Thyroid gland (tissue), 4 donors: ENCODE measurements around the gene SPECC1. TPM values are rescaled to one million over a fixed set of nuclear protein-coding genes. Genes with fewer than 3 reads are reported as not detected.

ENCODE experiments used
- DNase-seq, 2 donors: peaks; one replicate each; pipeline ENCODE4 v3.0.0-alpha.2; 2019
- H3K27ac ChIP-seq, 3 donors: fragments of 200-600 bp; sonication (generic); 1 replicate in 2 of 3; 2 replicates in 1 of 3; pipeline ENCODE4 v1.5.1; 2016 to 2019; ENCODE audit warnings: mild to moderate bottlenecking in 1 of 3, moderate library complexity in 1 of 3
- H3K27me3 ChIP-seq: fragments of 200-600 bp; sonication (generic); one replicate; pipeline ENCODE4 v1.5.1; 2019
- H3K36me3 ChIP-seq, 2 donors: fragments of 200-600 bp; sonication (generic); one replicate each; pipeline ENCODE4 v1.5.1; 2016 to 2019
- H3K4me1 ChIP-seq, 2 donors: fragments of 200-600 bp; sonication (generic); one replicate each; pipeline ENCODE4 v1.5.1; 2017 to 2019
- H3K4me3 ChIP-seq, 3 donors: fragments of 200-600 bp; sonication (generic); replicated peaks in 1 of 3; 1 replicate in 2 of 3; 2 replicates in 1 of 3; pipeline ENCODE4 v1.5.1; 2016; ENCODE audit warnings: mild to moderate bottlenecking in 1 of 3
- H3K9me3 ChIP-seq: fragments of 200-600 bp; sonication (generic); one replicate; pipeline ENCODE4 v1.5.1; 2017
- POLR2A ChIP-seq, 2 donors: fragments of 450-650 bp; IDR thresholded peaks; one replicate each; pipeline ENCODE4 v1.6.1; 2017; ENCODE audit warnings: antibody characterized with exemption in 2 of 2, mild to moderate bottlenecking in 2 of 2, moderate library complexity in 1 of 2
- WGBS, 2 donors: methylation state at CpG; one replicate each; pipeline ENCODE4 v1.1.5; 2017; 5-methylcytosine and 5-hydroxymethylcytosine counted together
- intact Hi-C: fragments of 100-400 bp; cut with DNase I; formaldehyde crosslinking; loops from one replicate; pipeline ENCODE4 v1.15.1; 2023
- total RNA-seq, 4 donors: library from RNA; depleted of rRNA; stranded (reverse); fragments of >200 nt; gene quantifications; one replicate each; pipeline ENCODE4 v1.2.3, GENCODE V29; 2016
- TF ChIP-seq, protein P1 (sequence below), 6 experiments: fragments of 200-600 bp in 3 of 6; fragments of 450-650 bp in 3 of 6; sonication (generic) in 3 of 6; IDR thresholded peaks; one replicate each; pipeline ENCODE4 v1.5.1; 2016 to 2019; ENCODE audit warnings: antibody characterized with exemption in 6 of 6, mild to moderate bottlenecking in 2 of 6, inconsistent platforms in 1 of 6, moderate library complexity in 1 of 6

SPECC1 gene
- total RNA-seq, 4 donors from 2014 or later, result 19.8 to 41.5 (median 24.4) TPM

DNA sequence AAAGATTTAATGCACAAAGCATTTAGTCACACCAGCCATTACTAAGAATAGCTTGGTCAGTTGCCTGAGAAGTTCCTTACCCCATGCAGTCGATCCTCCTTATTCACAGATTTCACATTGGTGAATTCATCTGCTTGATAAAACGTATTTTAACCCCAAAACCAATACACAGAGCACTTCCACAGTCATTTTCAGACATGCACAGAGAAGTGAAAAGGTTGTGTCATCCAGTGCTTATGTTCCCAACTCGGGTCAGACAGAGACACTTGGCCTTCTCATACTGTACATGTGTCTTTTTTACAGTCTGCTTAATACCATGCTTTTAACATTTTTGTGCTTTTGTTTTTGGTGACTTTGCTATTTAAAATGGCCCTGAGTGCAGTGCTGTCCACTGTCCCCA lies 219.7 kb downstream of the SPECC1 start:
- DNase-seq, result no peak
- no peak overlapping the region for H3K4me3 ChIP-seq
- TF ChIP-seq, protein P1, sequence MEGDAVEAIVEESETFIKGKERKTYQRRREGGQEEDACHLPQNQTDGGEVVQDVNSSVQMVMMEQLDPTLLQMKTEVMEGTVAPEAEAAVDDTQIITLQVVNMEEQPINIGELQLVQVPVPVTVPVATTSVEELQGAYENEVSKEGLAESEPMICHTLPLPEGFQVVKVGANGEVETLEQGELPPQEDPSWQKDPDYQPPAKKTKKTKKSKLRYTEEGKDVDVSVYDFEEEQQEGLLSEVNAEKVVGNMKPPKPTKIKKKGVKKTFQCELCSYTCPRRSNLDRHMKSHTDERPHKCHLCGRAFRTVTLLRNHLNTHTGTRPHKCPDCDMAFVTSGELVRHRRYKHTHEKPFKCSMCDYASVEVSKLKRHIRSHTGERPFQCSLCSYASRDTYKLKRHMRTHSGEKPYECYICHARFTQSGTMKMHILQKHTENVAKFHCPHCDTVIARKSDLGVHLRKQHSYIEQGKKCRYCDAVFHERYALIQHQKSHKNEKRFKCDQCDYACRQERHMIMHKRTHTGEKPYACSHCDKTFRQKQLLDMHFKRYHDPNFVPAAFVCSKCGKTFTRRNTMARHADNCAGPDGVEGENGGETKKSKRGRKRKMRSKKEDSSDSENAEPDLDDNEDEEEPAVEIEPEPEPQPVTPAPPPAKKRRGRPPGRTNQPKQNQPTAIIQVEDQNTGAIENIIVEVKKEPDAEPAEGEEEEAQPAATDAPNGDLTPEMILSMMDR (IDR thresholded peaks at IDR 0.05), result no peak
- TF ChIP-seq POLR2A (IDR thresholded peaks at IDR 0.05), result no peak
- 82 to 91% methylated on average over 3 of the region's 3 CpGs for WGBS, 2 donors
- intact Hi-C loops, result loop anchor here (5.0 kb wide), 1 partner anchor 107 kb away; no protein-coding TSS in a partner anchor
- no peaks in the 10 kb centered on the region for H3K27me3 ChIP-seq
- H3K4me1 ChIP-seq, result peaks cover 0 to 3% of the 10 kb centered on the region in 2 donors
- H3K36me3 ChIP-seq, result peaks cover 0 to 8% of the 10 kb centered on the region in 2 donors
- H3K27ac ChIP-seq, result no peak overlapping the region
- no peaks in the 10 kb centered on the region for H3K9me3 ChIP-seq

DNA sequence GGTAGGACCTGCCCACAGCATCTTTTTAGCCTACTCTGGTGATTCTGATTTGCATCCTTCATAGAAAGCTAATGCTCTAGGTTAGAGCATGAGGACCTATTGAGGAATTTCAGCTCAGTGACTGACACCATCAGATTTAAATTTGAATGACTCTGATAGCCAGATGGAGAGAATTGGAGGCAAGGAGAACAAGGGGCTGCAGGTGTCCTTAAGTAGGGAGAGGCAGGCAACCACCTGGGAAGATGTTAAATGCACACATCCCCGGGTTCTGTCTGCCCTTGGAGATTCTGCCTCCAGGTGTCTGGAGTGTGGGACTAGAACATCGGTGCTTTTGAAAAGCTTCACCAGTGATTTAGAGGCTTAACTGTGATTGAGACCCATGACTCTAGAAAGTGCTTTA lies 221.8 kb downstream of the SPECC1 start:
- H3K36me3 ChIP-seq, result peaks cover 0 to 8% of the 10 kb centered on the region in 2 donors
- no peak for DNase-seq
- peaks cover 0 to 3% of the 10 kb centered on the region in 2 donors for H3K4me1 ChIP-seq
- WGBS, 2 donors, result 84 to 85% methylated on average over 2 of the region's 2 CpGs
- intact Hi-C loops, result no loop called here
- H3K4me3 ChIP-seq, result no peak overlapping the region
- H3K27me3 ChIP-seq, result no peaks in the 10 kb centered on the region
- H3K27ac ChIP-seq, result no peak overlapping the region
- TF ChIP-seq, protein P1 (IDR thresholded peaks at IDR 0.05), result no peak
- TF ChIP-seq POLR2A (IDR thresholded peaks at IDR 0.05), result no peak
- H3K9me3 ChIP-seq, result no peaks in the 10 kb centered on the region

DNA sequence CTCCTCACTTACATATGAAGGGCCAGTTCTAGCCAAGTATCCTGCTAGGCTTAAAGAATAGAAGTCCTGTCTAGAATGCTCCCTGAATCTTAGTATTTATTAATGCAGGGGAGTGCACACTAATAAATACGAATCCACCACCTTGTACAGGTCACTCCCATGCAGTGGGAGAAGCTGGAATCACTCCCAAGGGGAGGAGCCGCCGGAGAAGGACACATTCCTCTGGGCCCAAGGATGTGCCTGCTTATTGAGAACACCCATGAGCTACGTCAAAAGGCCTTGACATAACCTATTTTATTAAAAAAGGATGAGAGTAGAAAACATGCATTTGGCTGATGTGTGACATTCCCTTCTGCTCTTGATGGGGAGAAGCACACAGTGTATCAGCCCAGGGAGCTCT lies 223.5 kb downstream of the SPECC1 start:
- Histone ChIP-seq H3K4me3 (no peak overlapping the region), H3K9me3 (no peaks in the 10 kb centered on the region), H3K4me1 (no peaks in the 10 kb centered on the region), H3K27me3 (no peaks in the 10 kb centered on the region), H3K36me3 (peaks cover 0 to 8% of the 10 kb centered on the region in 2 donors), H3K27ac (no peak overlapping the region)
- WGBS, 2 donors, result 87 to 90% methylated on average over 4 of the region's 4 CpGs
- intact Hi-C loops, result no loop called here
- DNase-seq, result no peak
- TF ChIP-seq POLR2A (IDR thresholded peaks at IDR 0.05), result no peak
- TF ChIP-seq, protein P1 (IDR thresholded peaks at IDR 0.05), result no peak

DNA sequence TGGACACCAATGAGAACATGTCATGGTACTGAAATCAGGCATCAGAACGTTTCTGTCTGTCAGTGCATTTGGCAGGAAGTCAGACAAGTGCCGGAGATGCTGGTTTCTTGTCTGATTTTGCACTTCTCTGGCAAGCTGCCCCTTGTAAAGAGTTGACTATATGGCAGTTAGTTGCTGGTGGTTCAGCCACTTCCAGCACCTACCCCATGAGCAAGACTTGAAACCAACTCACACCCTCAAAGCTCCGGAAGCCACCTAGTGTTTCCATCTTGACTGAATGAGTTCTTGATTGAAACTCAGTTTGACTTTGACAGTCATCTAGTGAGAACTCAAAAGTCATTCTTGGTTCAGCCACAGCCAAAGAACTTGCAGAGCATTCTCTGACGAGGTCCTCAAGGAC lies 225.1 kb downstream of the SPECC1 start:
- TF ChIP-seq, protein P1 (IDR thresholded peaks at IDR 0.05), result no peak
- no peak for TF ChIP-seq POLR2A (IDR thresholded peaks at IDR 0.05)
- H3K27ac ChIP-seq, result no peak overlapping the region
- no peak overlapping the region for H3K4me3 ChIP-seq
- DNase-seq, result no peak
- peaks cover 0 to 8% of the 10 kb centered on the region in 2 donors for H3K36me3 ChIP-seq
- no peaks in the 10 kb centered on the region for H3K9me3 ChIP-seq
- intact Hi-C loops, result no loop called here
- no peaks in the 10 kb centered on the region for H3K27me3 ChIP-seq
- WGBS, 2 donors, result 74 to 89% methylated on average over 4 of the region's 4 CpGs
- no peaks in the 10 kb centered on the region for H3K4me1 ChIP-seq

DNA sequence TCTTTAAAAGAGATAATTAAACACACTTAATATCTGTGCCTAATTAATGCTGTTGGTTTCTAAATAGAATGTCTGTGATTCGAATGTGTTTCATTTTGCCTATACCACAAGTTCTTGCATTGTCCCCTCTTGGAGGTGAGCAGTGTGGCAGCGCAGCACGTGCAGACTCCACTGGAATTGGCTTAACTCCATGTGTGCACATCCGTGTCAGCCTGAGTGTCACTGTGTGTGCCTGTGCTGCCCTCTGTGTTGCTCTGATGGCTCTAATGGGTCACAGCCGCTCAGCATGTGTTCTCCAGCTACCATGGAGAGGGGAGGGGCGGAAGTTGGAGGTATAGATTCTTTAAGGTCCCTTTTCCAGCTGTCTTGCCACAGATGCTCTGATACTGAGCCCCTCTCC lies 226.6 kb downstream of the SPECC1 start:
- H3K36me3 ChIP-seq, result peaks cover 0 to 8% of the 10 kb centered on the region in 2 donors
- TF ChIP-seq, protein P1 (IDR thresholded peaks at IDR 0.05), result no peak
- no peak overlapping the region for H3K4me3 ChIP-seq
- DNase-seq, result no peak
- WGBS, 2 donors, result 71 to 85% methylated on average over 6 of the region's 6 CpGs
- H3K27me3 ChIP-seq, result no peaks in the 10 kb centered on the region
- H3K9me3 ChIP-seq, result no peaks in the 10 kb centered on the region
- H3K27ac ChIP-seq, result no peak overlapping the region
- intact Hi-C loops, result no loop called here
- H3K4me1 ChIP-seq, result no peaks in the 10 kb centered on the region
